ENCODE measurements around the gene APELA.
"Not testable (repeated sequence)": the region's sequence is repeated elsewhere in the genome, so short reads cannot be mapped to it uniquely, and the experiment has no call there.

Gene APELA, protein sequence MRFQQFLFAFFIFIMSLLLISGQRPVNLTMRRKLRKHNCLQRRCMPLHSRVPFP

GRCh38 chr4:164876700-164877324 lies at the start of gene APELA:
Gene APELA, plus strand, starts transcription at chr4:164877178. Its CDS starts 154 bp downstream, at chr4:164877332.
- DNase-seq (ENCODE audit: low read depth, low spot score) = no peak

- DNase-seq (ENCODE audit: low read depth, low spot score) = no peak
Measured at GRCh38 chr4:164828955-164829354, 48.0 kb upstream of the APELA start.

- DNase-seq (ENCODE audit: low read depth, low spot score) = no peak
Measured at GRCh38 chr4:164846566-164846965, 30.4 kb upstream of the APELA start.

- DNase-seq (ENCODE audit: low read depth, low spot score) = no peak
Measured at GRCh38 chr4:164847016-164847415, 30.0 kb upstream of the APELA start.

- DNase-seq (ENCODE audit: low read depth, low spot score) = no peak
Measured at GRCh38 chr4:164847967-164848649, 28.9 kb upstream of the APELA start.

DNA sequence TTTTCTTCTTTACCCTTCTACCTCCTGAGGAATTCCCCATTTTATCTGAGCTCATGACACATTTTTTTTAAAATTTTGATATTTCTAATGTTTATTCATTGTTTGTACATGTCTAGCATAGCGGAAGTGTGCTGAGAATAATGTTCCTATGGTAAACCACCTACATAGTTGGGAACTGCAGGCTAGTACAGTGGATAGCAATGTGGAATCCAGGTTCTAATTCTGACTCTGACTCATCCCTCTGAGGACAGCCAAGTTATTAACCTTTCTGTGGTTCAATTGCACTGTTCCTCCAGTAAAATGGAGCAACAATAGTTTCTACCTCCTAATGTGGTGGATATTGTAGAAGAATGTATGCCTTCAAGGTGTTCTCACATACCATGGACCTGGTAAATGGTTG lies 20.6 kb upstream of the APELA start:
- peak; percentile 44 for DNase-seq (ENCODE audit: low read depth, low spot score)

- DNase-seq (ENCODE audit: low read depth, low spot score) = no peak
Measured at GRCh38 chr4:164866817-164867490, 10.0 kb upstream of the APELA start.

- DNase-seq (ENCODE audit: low read depth, low spot score) = no peak
Measured at GRCh38 chr4:164871673-164872072, 5.3 kb upstream of the APELA start.

DNA sequence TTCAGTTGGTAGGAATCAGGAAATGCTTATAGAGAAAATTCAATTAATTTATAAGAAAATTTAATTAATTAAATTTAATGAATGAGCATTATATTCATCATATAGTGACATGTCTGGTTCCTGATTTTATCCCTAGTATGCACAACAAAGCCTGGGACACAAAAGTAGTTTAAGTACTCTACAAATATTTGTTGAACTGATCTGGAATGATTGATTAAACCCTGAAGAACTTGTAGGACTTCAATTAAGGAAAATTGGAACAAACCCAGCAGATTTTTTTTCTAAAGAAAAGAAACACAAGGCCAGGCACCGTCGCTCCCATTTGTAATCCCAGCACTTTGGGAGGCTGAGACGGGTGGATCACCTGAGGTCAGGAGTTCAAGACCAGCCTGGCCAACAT lies 4.5 kb upstream of the APELA start:
- DNase-seq (ENCODE audit: low read depth, low spot score) = no peak

DNA sequence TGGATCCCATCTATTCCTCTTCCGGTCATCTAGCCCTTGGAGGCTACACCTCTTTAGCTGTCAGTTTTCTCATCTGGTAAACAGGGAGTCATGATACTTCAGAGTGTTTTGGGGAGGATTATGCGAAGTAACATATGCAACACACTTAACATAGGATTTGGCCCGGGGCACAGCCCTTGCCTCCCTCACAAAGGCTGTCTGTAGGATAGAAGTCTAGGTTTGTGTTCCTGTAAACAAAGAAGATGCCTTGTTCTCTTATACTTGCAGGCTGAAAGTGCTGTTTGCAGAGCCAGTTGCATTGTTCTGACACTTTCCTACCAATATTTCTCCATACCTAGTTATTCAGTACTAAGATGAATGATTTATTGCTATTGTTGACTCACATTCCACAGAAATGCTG lies 2.2 kb upstream of the APELA start:
- DNase-seq (ENCODE audit: low read depth, low spot score) = no peak

- DNase-seq (ENCODE audit: low read depth, low spot score) = no peak
Measured at GRCh38 chr4:164880489-164881262, 3.7 kb downstream of the APELA start.

GRCh38 chr4:164888096-164888715 lies 11.2 kb downstream of the APELA start:
- peak; percentile 47 for DNase-seq (ENCODE audit: low read depth, low spot score)

- no peak for DNase-seq (ENCODE audit: low read depth, low spot score)
Measured at GRCh38 chr4:164890691-164891090, 13.7 kb downstream of the APELA start.

GRCh38 chr4:164892018-164892417 lies 15.0 kb downstream of the APELA start:
- no peak for DNase-seq (ENCODE audit: low read depth, low spot score)

GRCh38 chr4:164894702-164895101 lies 17.7 kb downstream of the APELA start:
- DNase-seq (ENCODE audit: low read depth, low spot score) = no peak

GRCh38 chr4:164902608-164903007 lies 25.6 kb downstream of the APELA start:
- no peak for DNase-seq (ENCODE audit: low read depth, low spot score)

- no peak for DNase-seq (ENCODE audit: low read depth, low spot score)
Measured at GRCh38 chr4:164904336-164904735, 27.4 kb downstream of the APELA start.

- no peak for DNase-seq (ENCODE audit: low read depth, low spot score)
Measured at GRCh38 chr4:164904941-164905340, 28.0 kb downstream of the APELA start.

- DNase-seq (ENCODE audit: low read depth, low spot score) = no peak
Measured at GRCh38 chr4:164906368-164906767, 29.4 kb downstream of the APELA start.

DNA sequence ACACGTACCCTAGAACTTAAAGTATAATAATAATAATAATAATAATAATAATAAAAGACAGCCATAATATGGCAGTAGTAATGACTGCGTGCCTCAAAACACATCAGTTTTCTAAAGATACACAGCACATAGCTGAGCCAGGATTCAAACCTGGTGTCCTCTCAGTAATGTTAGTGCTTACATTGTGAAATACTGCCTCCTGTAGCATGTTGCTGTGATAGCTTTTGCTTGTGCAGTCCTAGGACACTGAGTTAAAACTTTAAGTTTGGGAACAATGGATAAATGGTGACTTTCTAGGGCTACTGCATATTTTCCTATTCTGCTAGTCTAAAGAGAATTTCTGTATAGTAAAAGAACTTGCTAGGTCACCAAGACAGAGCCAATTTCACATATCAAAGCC lies 36.5 kb downstream of the APELA start:
- not testable (repeated sequence) for DNase-seq (ENCODE audit: low read depth, low spot score)

DNA sequence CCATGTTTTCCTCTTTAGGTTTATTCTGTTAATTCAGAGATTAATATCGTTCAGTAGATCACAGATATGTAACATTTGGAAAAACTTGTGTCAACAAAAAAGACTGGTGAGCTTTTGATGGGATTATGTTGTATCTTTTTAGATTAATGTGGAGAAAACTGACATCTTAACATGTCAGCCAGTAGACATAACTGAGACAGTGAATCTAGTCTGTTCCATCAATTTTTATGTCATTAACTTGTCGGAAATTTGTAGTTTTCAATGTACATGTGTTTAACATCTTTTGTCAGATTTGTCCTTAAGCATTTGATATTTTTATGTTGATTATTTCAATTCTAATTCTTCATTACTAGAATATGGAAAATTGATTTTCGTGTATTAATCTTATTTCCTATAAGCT lies 42.0 kb downstream of the APELA start:
- no peak for DNase-seq (ENCODE audit: low read depth, low spot score)

Data from astrocyte of the hippocampus (primary cell).